ENCODE results near the gene HDAC1.

DNA sequence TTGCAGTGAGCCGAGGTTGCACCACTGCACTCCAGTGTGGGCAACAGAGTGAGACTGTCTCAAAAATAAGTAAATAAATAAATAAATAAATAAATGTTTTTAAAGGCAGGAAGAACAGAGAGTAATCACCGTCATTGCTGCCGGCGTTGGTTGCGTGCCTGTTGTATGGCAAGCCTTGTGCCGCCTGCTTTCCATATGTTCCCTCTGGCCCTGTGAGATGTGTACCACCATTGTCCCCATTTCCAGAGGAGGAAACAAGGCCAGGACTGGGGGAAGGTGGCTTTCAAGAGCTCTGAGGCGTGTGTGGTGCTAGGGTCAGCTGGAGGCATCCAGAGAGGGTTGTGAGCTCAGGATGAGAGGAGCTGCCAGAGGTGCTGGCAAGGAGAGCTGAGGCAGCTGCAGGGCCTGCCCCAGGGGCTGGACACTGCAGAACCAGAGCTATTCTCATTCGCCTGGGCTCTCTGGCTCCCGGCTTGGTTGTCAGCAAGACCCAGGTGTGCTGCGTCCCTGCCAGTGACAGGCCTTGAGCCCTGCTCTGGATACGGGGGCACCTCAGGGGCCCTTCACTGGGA lies 49.4 kb downstream of the HDAC1 start:
- TF ChIP-seq CTCF (conservative IDR thresholded peaks at IDR 0.05 in 1 of 2, IDR thresholded peaks at IDR 0.05 in 1 of 2; ENCODE audit: low read depth in 1 of 2, low read length in 2 of 2), result no peak
- TF ChIP-seq EZH2 (IDR thresholded peaks at IDR 0.05; ENCODE audit: low read length, missing control alignments), result no peak

Measured in fibroblast of lung (primary cell).